GM21390 (cell line): ENCODE results near the gene WNT7B.

Source experiments
- ATAC-seq: cut with Tn5 transposase; IDR thresholded peaks from one replicate; pipeline ENCODE4 v1.9.1; 2021; ENCODE audit not compliant: unreplicated experiment

The WNT7B gene

DNA sequence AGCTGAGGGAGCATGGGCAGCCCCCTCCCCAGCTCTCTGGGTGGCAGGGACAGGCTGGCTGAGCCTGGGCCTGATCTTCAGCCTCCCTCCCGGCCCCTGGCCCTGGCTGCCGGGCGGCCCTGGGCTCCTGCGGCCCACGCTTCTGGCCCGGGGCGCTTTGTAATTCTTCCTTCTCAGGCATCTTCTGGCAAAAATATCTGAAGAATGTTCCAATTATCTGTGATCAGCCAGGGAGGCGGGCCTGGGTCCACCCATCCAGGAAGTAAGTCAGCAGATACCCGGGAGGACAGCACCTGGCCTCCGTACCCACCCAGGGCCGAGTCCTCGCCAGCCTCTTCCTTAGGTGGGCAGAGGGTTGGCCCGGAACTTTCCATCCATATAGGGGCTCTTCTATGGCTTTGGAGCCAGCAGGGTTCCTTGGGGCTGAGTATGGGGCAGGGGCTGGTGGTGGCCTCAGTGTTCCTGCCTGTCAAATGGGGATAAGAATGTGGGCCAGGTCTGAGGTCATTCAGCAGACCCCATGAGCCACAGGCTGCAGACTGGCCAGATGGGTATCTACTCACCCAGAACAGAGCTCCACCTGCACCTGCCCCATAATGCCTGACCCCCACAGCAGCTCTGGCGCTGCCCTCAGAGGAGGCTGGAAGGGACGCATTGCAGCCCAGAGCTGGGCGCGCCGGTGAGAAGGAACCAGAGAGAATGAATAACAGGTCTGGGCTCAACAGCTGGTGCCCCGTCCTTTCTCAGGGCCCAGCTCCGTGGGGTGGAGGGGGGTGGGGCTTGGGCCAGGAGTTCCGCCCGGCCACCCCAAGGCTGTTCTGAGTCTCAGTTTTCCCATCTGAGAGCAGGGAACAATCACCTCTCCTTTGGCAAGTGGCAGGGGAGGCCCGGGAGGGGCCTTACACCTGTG lies 16.2 kb downstream of the WNT7B start:
- ATAC-seq: no peak

DNA sequence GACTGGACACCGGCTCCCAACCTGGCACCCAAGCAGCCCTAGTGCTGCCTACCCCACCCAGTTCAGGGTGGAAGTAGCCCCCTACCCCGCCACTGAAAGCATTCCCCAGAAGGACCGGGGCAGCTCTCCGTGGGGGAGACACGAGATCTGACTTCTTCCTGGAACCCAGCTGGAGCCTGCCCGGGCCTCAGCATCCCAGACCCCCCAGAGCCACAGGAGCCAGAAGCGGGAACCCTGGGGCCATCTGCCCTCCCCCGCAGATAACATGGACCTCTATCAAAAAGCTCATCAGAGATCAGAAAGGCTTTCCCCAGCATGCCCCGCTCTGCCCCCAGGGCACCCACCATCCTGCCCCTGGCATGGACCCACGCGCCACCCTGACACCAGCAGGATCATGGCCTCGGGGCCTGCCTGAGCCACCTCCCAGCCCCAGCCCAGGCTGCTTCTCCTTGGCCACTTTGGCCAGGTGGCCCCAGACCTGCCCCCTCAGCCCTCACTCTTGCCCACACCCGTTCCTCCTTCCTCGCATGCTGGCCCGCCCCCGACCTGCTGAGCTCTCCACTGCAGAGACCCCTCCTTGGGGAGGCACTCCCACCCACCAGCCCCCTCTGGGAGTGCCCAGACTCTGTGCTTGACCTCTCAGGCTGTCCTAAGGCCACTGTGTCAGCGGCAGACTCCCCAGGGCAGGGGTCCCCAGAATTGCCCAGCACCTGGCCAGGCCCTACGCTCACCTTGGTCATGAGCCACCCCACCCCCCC lies 17.1 kb downstream of the WNT7B start:
- ATAC-seq: no peak

DNA sequence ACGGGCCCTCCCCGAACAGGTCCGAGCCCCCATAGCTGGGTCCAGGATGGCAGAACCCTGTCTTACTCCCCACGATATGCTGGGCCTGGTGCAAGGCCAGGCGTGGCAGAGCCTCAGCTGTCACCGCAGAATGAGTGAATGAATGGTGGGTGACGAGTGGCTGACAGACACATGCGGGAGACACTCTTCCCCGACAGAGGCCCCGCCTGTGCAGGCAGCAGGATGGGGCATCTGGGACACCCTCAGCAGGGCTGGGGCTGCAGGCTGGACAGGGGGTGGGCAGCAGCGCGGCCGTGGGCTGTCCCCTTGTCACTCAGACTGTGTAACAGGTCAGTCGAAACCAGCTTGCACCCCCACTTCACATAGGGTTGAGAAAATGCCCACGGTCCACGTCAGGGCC lies 18.0 kb downstream of the WNT7B start:
- ATAC-seq: no peak

DNA sequence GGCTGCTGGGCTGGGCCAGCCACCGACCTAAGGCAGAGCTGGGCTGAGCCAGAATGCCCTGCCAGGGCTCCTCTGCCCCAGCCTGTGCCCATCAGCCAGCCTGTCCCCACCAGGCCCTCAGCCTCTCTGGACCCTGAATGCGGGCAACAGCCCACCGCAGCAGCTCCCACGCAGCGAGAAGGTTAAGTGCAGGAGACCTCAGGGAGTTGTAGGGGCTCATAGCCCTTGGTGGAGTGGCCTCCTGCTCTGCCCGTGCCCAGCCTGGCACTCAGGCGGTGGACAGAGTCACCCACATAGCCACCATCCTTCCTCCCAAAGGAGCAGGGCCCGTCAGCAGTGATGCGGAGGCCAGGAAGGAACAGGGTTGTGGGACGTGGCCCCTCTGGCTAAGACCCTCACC lies 19.1 kb downstream of the WNT7B start:
- no peak for ATAC-seq

DNA sequence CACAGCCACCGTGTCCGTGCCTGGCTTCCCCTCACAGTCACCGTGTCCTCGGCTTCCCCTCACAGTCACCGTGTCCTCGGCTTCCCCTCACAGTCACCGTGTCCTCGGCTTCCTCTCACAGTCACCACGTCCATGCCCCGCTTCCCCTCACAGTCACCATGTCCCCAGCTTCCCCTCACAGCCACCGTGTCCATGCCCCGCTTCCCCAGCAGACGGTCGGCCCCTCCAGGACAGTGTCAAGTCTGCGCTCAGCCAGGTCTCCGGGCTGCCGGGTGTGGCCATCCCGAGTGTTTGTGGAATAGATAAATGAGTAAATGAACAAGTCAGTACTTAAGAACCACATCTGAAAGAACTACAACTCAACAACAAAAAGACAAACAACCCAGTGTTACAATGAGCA lies 23.8 kb downstream of the WNT7B start:
- ATAC-seq: no peak

DNA sequence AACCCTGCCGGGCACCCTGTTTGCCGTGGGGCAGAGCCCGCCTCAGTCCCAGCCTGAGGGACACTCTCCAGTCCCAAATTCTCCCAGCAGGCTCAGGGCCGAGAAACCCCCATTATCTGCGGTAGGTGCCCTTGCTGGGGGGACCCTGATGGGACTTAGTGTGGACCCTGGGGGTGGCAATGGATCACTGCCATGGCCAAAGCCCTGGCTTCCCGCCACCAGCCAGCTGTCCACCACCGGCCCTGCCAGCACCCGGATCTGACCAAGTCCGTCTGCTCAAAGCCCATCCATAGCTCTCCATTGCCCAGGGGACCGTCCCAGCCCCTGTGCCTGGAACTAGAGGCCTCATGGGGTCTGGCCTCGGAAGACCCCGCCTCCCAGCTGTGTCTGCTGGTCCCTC lies 24.4 kb downstream of the WNT7B start:
- no peak for ATAC-seq

DNA sequence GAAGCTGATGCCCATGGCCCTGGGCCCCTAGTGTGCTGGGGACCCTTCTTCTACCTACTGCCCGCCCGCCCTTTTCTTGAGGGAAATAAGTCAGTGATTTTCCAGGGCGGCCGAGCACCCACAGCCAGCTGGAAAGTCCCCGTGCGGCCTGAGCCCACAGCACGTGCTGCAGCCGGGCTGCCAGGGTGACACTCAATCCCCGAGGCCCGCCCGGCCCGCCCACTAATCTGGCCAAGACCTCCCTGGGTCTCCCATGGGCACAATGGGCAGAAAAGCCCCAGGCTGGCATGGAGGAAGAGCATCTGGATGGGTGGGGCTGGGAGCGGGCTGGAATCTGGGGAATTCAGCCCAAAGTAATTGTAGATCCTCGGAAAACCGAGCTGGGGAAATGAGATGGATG lies 24.8 kb downstream of the WNT7B start:
- no peak for ATAC-seq

DNA sequence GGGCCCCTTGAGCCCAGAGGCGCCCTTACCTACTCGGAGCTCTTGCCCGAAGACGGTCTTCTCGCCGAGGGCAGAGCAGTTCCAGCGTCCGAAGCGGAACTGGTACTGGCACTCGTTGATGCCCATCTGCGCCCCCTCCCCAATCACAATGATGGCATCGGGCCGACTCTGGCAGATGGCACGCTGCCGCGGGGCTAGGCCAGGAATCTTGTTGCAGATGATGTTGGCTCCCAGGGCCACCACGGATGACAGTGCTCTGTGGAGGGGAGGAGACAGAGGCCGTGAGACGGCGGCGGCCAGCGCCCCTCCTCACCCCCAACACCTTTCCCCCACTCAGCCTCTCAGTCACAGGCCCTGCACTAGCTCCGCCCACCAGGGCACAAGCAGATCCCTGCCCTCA lies 27.1 kb downstream of the WNT7B start:
- ATAC-seq: no peak

DNA sequence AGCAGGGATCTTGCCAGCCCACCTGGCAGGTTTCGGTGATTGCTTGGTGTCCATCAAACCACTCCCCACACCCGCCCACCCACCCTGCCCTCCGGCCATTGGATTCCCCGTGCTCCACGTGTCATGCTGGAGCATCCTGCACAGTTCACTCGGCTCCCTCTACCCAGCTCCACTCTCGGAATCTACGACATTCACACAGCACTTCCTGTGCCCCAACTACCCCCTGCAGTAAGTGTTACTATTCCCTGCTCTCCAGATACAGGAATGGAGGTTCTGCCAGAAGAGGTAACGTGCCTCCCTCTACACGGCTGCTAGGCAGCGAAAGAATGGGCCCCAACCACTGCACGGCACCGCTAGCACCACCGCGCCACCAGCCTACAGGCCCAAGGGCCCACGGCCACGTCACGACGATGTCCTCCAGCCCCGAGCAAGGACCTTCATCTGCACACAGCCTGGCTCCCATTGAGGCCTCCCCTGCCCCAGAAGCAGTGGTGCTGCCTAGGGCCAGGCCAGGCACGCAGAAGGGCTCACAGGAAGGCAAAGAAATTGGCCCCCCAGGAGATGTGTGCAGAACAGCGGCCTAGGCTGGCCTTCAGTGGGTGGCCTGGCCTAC lies 27.6 kb downstream of the WNT7B start:
- ATAC-seq: no peak

DNA sequence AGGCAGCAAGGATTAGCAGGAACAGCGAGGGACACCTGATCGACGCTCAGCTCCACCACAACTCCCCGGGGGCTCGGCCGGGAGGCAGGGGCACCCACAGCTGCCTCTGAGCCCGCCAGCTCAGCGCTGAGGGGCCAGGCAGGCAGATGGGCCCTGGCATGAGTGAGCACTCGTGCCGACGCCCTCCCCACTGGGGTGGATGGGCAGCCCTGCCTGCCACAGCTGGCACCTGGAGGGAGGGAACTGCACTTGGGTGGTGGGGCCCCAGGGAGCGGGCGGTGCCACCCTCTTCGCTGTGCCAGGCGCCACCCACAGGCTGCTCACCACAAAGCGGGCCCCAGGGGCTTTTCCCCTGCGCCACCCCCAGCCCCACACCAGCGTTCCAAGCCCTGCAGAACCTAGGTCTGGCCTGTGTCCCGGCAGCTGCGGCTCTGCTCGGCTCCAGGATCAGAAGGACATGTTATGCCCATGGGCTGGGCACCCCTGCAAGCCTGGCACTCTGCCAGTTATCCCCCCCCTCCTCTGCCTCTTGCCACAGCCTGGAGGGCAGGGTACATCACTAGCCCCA lies 28.8 kb downstream of the WNT7B start:
- ATAC-seq: no peak

DNA sequence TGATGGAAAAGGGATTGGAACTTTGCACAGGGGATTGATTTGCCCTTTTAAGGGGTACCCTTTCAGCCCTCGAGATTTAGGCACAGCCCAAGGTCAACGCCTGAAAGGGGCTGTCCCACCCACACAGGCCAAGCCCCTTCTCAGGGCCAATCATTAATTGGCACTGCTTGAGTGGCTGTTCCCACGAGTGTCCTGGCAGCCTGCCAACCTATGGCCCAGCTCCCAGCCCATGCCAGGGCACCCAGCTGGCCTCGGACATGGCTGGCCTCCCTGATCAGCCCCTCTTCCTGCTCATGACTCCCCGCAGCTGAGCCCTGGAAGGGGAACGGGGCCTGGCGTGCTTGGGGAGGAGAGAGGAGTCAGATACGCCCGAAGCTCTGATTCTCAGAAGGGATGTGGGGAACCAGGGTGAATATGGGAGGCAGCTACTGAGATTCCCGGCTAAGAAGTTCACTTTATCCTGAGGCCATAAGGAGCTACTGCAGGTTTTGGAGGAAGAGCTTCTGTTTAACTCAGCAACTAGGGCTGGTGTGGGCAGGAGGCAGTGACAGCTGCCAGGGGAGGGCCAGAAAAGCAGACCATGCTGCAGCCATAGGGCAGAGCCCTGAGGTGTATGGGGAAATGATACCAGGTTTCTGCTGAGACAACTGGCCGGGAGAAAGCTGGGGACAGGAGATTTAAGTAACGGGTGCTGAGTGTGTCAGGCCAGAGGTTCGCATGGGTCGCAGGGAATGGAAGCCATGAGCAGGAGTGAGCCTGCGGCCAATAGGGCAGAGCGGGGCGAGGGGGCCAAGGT lies 30.0 kb downstream of the WNT7B start:
- no peak for ATAC-seq

DNA sequence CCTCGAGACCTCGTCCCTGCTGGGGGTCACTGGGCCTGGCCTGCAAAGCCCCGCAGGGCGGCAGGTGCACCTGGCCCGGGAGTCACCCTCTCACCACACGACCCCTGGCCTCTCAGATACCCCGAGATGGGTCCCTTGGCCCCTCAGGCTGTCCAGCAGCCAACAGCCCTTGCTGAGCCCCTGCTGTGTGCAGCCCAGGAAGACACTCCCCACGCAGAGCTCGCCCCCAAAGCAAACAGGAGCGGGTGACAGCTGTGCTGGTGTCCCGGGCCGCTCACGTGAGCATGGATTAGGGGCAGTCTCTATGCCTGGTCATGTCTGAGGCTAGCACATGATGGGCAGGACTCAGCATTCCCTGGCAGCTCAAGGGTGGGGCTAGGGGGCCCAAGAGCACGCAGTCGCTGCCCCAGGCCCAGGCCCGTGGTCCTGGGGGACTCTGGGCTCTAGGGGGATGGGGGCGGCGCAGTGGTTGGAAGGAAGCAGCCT lies 31.3 kb downstream of the WNT7B start:
- no peak for ATAC-seq

DNA sequence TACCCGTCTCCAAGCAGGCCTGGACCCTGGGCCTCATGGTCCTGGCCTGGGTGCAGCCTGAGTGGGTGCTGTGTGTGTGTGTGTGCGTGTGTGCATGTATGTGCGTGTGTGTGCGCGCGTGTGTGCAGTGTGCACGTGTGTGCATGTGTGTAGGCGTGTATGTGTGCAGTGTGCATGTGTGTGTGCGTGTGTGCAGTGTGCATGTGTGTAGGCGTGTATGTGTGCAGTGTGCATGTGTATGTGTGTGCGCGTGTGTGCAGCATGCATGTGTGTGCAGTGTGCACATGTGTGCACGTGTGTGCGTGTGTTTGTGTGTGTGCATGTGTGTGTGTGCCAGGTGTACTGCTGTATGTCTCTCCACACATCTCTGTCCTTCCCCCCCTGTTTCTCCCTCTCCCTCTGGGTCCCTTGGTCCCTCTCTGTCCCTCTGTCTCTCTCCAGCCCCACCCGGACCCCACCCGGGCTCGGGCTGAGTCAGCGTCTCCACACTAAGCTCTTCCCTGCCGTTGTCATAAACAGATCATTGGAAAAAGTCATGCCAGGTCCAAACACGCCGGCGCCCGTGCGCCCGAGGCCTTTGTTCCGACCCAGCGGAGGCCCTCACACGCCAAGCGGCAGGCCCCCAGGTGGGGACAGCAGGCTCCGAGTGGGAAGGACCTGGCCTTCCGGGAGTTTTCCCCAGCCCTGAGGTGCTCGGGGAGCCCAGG lies 34.0 kb downstream of the WNT7B start:
- no peak for ATAC-seq

DNA sequence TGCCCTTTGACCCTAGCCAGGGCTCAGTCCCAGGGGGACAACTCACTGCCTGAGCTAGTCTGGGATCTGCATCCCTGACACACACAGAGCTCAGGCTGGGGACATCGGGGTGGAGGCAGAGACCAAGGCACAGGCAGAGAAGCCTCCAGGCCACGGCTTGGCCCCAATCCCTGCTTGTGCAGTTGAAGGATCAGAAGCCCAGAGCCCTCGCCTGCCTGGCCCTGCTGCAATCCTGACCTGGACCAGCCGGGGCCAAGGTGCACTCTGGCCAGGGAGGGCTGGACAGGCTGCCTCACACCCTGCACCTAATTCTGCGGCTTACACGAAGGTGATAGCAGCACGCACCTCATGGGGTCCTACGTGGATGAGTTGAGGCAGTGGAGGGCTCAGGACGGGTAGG lies 34.6 kb downstream of the WNT7B start:
- ATAC-seq: no peak

DNA sequence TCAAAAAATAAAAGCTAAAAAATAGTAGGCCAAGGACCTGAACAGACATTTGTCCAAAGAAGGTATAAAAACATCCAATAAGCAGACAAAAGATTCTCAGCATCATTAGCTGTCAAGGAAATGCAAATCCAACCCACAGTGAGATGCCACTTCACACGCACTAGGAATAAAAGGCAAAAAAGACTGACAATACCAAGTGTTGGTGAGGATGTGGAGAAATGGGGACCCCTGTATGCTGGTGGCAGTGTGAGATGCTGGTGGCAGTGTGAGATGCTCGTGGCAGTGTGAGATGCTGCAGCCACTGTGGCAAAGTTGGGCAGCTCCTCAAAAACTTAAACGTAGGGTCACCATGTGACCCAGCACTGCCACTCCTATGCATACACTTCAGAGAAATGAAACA lies 38.0 kb downstream of the WNT7B start:
- ATAC-seq: no peak

DNA sequence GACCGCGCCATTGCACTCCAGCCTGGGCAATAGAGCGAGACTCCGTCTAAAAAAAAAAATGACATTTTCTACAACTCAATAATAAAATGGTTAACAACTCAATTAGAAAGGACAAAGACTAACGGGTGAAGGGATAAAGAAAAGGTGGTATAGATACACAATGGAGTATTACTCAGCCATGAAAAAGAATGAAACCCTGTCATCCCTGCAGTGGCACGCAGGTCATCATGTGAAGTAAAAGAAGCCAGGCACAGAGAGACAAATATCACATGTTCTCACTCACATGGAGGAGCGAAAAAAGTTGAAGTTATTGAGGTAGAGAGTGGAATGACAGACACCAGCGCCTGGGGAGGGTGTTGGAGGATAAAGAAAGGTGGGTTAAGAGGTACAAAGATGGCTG lies 39.0 kb downstream of the WNT7B start:
- no peak for ATAC-seq

DNA sequence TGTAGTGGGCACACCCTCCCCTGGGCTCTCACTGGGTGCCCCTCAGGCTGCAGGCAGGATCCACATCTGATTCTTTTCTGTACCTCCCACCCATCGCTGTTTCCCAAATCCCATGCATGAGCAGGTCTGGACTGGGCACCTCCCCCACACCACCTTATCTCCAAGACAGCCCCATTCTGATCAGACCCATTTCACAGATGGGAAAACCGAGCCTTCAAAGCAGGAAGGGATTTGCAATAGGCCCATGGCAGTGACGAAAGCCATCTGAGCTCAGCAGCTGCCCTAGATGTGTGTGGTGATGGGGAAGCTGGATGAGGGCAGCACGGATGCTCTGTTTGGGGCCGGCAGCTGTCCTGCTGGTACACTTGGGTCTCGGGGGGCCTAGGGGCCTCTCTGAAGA lies 41.4 kb downstream of the WNT7B start:
- ATAC-seq: no peak

DNA sequence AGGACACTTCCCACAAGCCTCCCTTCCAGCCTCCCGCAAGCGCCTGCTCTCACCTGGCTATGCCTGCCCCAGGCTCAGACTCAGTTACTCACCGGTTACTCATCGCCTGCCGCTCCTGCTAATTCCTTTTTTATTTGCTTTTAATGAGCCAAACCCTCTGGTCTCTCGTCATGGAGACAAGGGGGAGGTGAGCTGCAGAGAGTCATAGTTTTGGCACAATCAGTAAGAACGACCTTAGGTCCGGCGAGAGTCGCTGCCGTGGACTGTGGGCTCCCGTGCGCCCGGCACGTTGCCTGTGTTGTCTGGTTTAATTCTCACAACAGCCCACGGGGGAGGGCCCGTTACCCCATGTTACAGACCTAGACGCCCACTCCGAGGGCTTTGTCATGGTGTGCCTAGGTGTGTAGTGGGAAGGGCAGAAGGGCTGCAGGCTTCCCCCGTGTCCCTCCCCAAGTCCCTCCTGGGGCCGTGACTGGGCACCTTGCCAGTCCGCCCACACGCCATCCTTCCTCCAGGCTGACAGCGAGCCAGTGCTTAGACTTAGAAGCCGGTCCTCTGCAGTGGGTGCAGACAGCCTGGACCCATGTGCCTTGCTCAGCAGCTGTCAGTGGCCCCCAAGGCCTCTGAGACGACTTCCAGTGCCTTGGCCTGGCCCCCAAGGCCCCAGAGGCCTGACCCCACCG lies 42.2 kb downstream of the WNT7B start:
- ATAC-seq: no peak

DNA sequence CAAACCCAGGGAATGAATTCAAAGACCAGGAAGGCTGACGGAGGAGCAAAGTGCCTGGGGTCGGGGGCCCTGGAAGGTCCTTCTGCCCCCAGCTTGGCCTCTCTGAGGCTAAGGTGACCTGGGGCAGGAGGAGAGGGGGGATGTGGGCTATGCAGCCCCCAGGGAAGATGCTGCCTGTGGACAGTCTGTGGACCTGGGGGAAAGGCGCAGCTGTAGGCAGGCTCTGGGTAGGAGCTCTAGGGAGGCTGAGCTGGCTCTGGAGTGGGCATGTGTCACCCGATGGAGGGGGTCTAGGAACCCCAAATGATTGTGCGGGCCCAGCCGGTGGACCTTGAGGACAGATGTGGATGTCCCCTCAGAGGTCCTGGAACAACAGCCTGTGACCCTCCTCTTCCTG lies 42.8 kb downstream of the WNT7B start:
- ATAC-seq: no peak
